SK-N-SH (cell line): ENCODE measurements around the gene HOXC13. TPM values are rescaled to one million over a fixed set of nuclear protein-coding genes. Genes with fewer than 3 reads are reported as not detected.

Source experiments
- CTCF ChIA-PET: fragments of 300-600, 350-600 bp; formaldehyde crosslinking; extraction: SDS; loops from one replicate; lab custom pipeline; 2021; lab: Yijun Ruan, JAX
- POLR2A ChIA-PET: fragments of 350-600 bp; sonication (Branson Sonifier 250); formaldehyde crosslinking; extraction: SDS; loops from one replicate; lab custom pipeline; 2020; ENCODE audit warnings: antibody characterized with exemption, inconsistent platforms; lab: Yijun Ruan, JAX
- DNase-seq: peaks from one replicate; pipeline ENCODE4 v3.0.0; 2012
- H2AFZ ChIP-seq: fragments of 200-600 bp; sonication (generic); 2 replicates; pipeline ENCODE4 v1.8.1; 2016; ENCODE audit warnings: antibody characterized with exemption, mild to moderate bottlenecking, low read depth
- H3F3A ChIP-seq: fragments of 200-600 bp; sonication (generic); replicated peaks from 2 replicates; pipeline ENCODE3; 2016; ENCODE audit warnings: antibody characterized with exemption, mild to moderate bottlenecking; ENCODE audit not compliant: insufficient read depth
- H3K27ac ChIP-seq, 2 experiments: fragments of 200-500 bp in 1 of 2; fragments of 200-600 bp in 1 of 2; sonication (Bioruptor generic) in 1 of 2; sonication (generic), shearing (Covaris generic) in 1 of 2; 2 replicates each; pipeline versions ENCODE4 v1.5.1 to v1.6.1; 2014 to 2016; ENCODE audit warnings: low read depth in 2 of 2, inconsistent platforms in 1 of 2, low read length in 1 of 2, mild to moderate bottlenecking in 1 of 2, mixed read lengths in 1 of 2
- H3K27me3 ChIP-seq: fragments of 200-600 bp; sonication (generic), shearing (Covaris generic); 2 replicates; pipeline ENCODE4 v1.6.1; 2016; ENCODE audit warnings: mixed run types; ENCODE audit not compliant: insufficient read depth
- H3K36me3 ChIP-seq, 2 experiments: fragments of 200-500 bp in 1 of 2; fragments of 200-600 bp in 1 of 2; sonication (Bioruptor generic) in 1 of 2; sonication (generic) in 1 of 2; replicated peaks in 1 of 2; 2 replicates each; pipeline versions ENCODE3 to v1.5.1; 2014 to 2016; ENCODE audit warnings: low read length in 1 of 2, mild to moderate bottlenecking in 1 of 2; ENCODE audit not compliant: insufficient read depth in 2 of 2, control insufficient read depth in 1 of 2
- H3K4me1 ChIP-seq, 2 experiments: fragments of 200-500 bp in 1 of 2; fragments of 200-600 bp in 1 of 2; sonication (Bioruptor generic) in 1 of 2; sonication (generic), shearing (Covaris generic) in 1 of 2; 2 replicates each; pipeline versions ENCODE4 v1.5.1 to v1.6.1; 2014 to 2016; ENCODE audit warnings: low read depth in 1 of 2, low read length in 1 of 2, mixed run types in 1 of 2; ENCODE audit not compliant: insufficient read depth in 2 of 2, control insufficient read depth in 1 of 2
- H3K4me2 ChIP-seq: fragments of 200-600 bp; sonication (generic), shearing (Covaris generic); 2 replicates; pipeline ENCODE4 v1.6.1; 2017; ENCODE audit warnings: mixed run types
- H3K4me3 ChIP-seq, 2 experiments: fragments of 200-500 bp in 1 of 2; fragments of 200-600 bp in 1 of 2; sonication (Bioruptor generic) in 1 of 2; sonication (generic), shearing (Covaris generic) in 1 of 2; 2 replicates each; pipeline versions ENCODE4 v1.5.1 to v1.8.1; 2014 to 2016; ENCODE audit warnings: low read depth in 2 of 2, inconsistent platforms in 1 of 2, low read length in 1 of 2, mild to moderate bottlenecking in 1 of 2, mixed read lengths in 1 of 2, moderate library complexity in 1 of 2
- H3K79me2 ChIP-seq: fragments of 200-600 bp; sonication (generic); 2 replicates; pipeline ENCODE4 v1.8.1; 2017; ENCODE audit warnings: mild to moderate bottlenecking; ENCODE audit not compliant: insufficient read depth
- H3K9ac ChIP-seq: fragments of 200-600 bp; sonication (generic); 2 replicates; pipeline ENCODE4 v1.6.1; 2017; ENCODE audit warnings: mixed run types
- H3K9me2 ChIP-seq: fragments of 200-600 bp; sonication (generic); 2 replicates; pipeline ENCODE4 v1.6.1; 2017; ENCODE audit warnings: mixed run types
- H3K9me3 ChIP-seq: fragments of 200-600 bp; sonication (generic); 2 replicates; pipeline ENCODE4 v1.6.1; 2017; ENCODE audit warnings: mixed run types, mild to moderate bottlenecking, moderate library complexity
- H4K20me1 ChIP-seq: fragments of 200-600 bp; sonication (generic); 2 replicates; pipeline ENCODE4 v1.6.1; 2017; ENCODE audit warnings: mild to moderate bottlenecking, mixed run types; ENCODE audit not compliant: insufficient read depth
- EP300 ChIP-seq, 2 experiments: IDR thresholded peaks; 2 replicates each; pipeline versions ENCODE4 v1.4.0 to v1.6.1; 2012; ENCODE audit warnings: borderline replicate concordance in 1 of 2, low read depth in 1 of 2, low read length in 1 of 2
- EZH2phosphoT487 ChIP-seq: fragments of 200-600 bp; sonication (generic); IDR thresholded peaks from 2 replicates; pipeline ENCODE4 v1.6.1; 2017; ENCODE audit warnings: low read depth, mixed run types, mild to moderate bottlenecking, antibody characterized with exemption, moderate library complexity, borderline replicate concordance
- MEF2A ChIP-seq: IDR thresholded peaks from 2 replicates; pipeline ENCODE4 v1.4.0; 2012; ENCODE audit warnings: low read depth, borderline replicate concordance
- NFIC ChIP-seq: IDR thresholded peaks from 2 replicates; pipeline ENCODE4 v1.4.0; 2012; ENCODE audit warnings: borderline replicate concordance
- RCOR1 ChIP-seq: fragments of 150-350 bp; IDR thresholded peaks from 2 replicates; pipeline ENCODE4 v1.6.1; 2017; ENCODE audit warnings: antibody characterized with exemption, low read length
- RXRA ChIP-seq: IDR thresholded peaks from 2 replicates; pipeline ENCODE4 v1.4.0; 2012; ENCODE audit warnings: low read depth, mild to moderate bottlenecking, borderline replicate concordance
- SIN3A ChIP-seq: IDR thresholded peaks from 2 replicates; pipeline ENCODE4 v1.6.1; 2012; ENCODE audit warnings: low read depth, mild to moderate bottlenecking, low read length, moderate library complexity, borderline replicate concordance
- TAF1 ChIP-seq: IDR thresholded peaks from 2 replicates; pipeline ENCODE4 v1.6.1; 2012; ENCODE audit warnings: low read depth, mild to moderate bottlenecking, low read length, moderate library complexity, borderline replicate concordance
- TCF12 ChIP-seq: IDR thresholded peaks from 2 replicates; pipeline ENCODE4 v1.4.0; 2012
- YY1 ChIP-seq: IDR thresholded peaks from 2 replicates; pipeline ENCODE4 v1.4.0; 2012; ENCODE audit warnings: low read depth, mild to moderate bottlenecking
- WGBS: methylation state at CpG from one replicate; pipeline ENCODE4 v1.1.6; 2017; ENCODE audit warnings: low lambda C conversion rate; 5-methylcytosine and 5-hydroxymethylcytosine counted together
- polyA plus RNA-seq, 3 experiments: library from polyadenylated mRNA; depleted of rRNA; stranded (reverse); fragments of >200 nt; gene quantifications; 2 replicates each; pipeline ENCODE4 v1.2.3, GENCODE V29; 2012
- TF ChIP-seq, protein P1 (sequence below): IDR thresholded peaks from 2 replicates; pipeline ENCODE4 v1.6.1; 2012; ENCODE audit warnings: mild to moderate bottlenecking, low read depth, low read length, moderate library complexity
- TF ChIP-seq, protein P2 (sequence below): IDR thresholded peaks from 2 replicates; pipeline ENCODE4 v1.4.0; 2012; ENCODE audit warnings: low read depth, borderline replicate concordance

HOXC13 gene
- polyA plus RNA-seq, 1 of the 3 experiments (the other 2 are of a cell fraction): not detected

DNA sequence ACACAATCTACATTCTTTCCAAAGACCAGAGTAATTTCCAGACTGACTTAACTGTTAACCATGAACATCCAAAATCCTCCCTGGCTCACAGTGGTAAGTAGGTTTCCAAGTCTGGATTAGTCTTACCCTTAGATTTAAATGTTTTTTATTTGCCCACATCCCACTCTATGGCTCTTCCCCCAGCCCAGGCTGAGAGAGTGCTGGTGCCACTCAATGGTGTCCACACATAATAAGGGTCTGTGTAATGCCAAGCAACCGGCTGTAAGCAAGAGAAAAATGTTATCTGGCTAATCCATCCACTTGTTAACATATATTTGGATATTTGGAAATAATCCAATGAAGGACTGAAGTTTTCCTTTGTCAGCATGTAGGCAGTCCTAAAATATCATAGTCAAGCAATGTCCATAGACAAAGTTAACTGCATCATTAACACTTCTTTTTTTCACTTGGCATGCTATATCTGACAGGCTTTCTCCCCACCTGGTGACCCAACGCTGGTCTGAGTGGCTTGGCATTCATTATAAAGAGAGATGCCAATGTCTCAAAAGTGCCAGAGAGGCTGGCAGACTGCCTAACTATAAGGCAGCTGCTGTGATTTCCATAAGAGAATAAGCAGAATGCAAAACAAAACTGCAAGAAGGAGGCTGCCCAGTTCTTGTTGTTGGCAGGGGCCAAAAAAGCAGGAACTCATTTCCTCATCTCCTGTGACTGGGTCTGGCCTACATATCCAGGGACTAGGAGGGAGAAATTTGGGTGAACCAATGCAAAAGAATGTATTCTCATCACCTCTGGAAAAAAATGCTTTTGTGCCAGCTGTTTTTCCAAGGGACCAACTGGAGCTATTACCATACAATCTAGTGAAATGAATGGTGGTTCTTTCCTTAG is 13.9 kb upstream of the HOXC13 start:
- DNase-seq: no peak
- Histone ChIP-seq H3K79me2 (no peaks in the 10 kb centered on the region), H4K20me1 (no peaks in the 10 kb centered on the region), H3K9me2 (no peaks in the 10 kb centered on the region), H3K4me2 (no peak overlapping the region), H3F3A (no peaks in the 10 kb centered on the region), H3K9me3 (no peaks in the 10 kb centered on the region), H3K36me3 (no peaks in the 10 kb centered on the region), H3K9ac (no peak overlapping the region), H3K4me3 (no peak overlapping the region), H3K27ac (no peak overlapping the region), H2AFZ (no peak overlapping the region), H3K4me1 (no peaks in the 10 kb centered on the region), H3K27me3 (peaks cover 69% of the 10 kb centered on the region)
- POLR2A ChIA-PET: no interaction called here
- CTCF ChIA-PET: interaction anchor here (1.5 to 1.7 kb wide), 2 partner anchors 14 to 16 kb away, joined by 4 to 5 read pairs; partner anchors contain the start of gene HOXC13
- 5% methylated on average over 2 of the region's 2 CpGs for WGBS
- TF ChIP-seq NFIC (no peak), YY1 (no peak), MEF2A (no peak), TAF1 (no peak)
- TF ChIP-seq, protein P1, sequence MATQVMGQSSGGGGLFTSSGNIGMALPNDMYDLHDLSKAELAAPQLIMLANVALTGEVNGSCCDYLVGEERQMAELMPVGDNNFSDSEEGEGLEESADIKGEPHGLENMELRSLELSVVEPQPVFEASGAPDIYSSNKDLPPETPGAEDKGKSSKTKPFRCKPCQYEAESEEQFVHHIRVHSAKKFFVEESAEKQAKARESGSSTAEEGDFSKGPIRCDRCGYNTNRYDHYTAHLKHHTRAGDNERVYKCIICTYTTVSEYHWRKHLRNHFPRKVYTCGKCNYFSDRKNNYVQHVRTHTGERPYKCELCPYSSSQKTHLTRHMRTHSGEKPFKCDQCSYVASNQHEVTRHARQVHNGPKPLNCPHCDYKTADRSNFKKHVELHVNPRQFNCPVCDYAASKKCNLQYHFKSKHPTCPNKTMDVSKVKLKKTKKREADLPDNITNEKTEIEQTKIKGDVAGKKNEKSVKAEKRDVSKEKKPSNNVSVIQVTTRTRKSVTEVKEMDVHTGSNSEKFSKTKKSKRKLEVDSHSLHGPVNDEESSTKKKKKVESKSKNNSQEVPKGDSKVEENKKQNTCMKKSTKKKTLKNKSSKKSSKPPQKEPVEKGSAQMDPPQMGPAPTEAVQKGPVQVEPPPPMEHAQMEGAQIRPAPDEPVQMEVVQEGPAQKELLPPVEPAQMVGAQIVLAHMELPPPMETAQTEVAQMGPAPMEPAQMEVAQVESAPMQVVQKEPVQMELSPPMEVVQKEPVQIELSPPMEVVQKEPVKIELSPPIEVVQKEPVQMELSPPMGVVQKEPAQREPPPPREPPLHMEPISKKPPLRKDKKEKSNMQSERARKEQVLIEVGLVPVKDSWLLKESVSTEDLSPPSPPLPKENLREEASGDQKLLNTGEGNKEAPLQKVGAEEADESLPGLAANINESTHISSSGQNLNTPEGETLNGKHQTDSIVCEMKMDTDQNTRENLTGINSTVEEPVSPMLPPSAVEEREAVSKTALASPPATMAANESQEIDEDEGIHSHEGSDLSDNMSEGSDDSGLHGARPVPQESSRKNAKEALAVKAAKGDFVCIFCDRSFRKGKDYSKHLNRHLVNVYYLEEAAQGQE: no peak

DNA sequence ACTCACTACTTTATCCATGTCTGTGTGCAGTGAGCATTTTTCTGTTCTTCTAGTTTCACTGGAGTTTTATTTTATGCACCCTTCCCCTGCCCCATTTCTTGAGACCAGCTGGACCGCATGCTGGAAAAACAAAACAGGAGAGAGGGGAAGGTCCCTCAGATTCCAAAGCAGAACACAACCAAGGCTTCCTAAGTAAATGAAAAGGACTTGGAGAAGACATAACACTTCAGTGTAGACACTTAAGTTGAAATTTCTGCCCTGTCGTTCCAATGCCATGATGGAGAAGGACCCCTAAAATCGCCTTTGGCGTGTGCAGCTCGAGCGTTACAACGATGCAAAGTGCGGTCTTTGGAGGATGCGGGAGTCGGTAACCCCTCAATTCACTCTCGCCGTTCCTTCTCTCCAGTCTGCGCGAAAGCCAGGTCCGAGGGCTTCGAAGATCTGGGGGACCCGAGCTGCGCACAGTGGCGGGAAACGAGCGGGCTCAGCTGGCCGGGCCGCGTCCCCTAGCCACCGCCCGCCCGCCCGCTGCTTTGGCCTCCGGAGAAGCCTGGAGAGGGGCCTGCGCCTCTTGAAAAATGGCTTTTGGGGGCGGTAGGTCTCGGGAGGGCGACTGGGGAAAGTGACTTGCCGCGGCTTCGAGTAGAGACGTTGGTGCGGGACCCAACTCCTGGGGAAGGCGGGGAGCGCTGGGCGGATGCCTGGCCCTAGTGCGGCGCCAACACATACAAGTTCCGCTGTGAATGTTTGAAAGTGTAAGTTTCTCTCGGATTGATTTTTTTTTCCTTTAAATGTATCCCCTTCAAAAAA is 11.2 kb upstream of the HOXC13 start:
- peaks cover 93% of the 10 kb centered on the region for H3K27me3 ChIP-seq
- H3K79me2 ChIP-seq: no peaks in the 10 kb centered on the region
- ChIA-PET POLR2A (no interaction called here), CTCF (interaction anchor here (1.2 kb wide), 1 partner anchor 288 kb away, joined by 4 read pairs; no protein-coding TSS in a partner anchor)
- H4K20me1 ChIP-seq: no peaks in the 10 kb centered on the region
- H2AFZ ChIP-seq: no peak overlapping the region
- DNase-seq: no peak
- H3K9me2 ChIP-seq: no peaks in the 10 kb centered on the region
- 35% methylated on average over 35 of the region's 45 CpGs for WGBS
- H3K4me1 ChIP-seq: no peaks in the 10 kb centered on the region
- H3K9me3 ChIP-seq: no peaks in the 10 kb centered on the region
- no peak overlapping the region for H3K27ac ChIP-seq
- H3K4me2 ChIP-seq: no peak overlapping the region
- no peak overlapping the region for H3K9ac ChIP-seq
- no peak overlapping the region for H3K4me3 ChIP-seq
- no peaks in the 10 kb centered on the region for H3F3A ChIP-seq
- no peaks in the 10 kb centered on the region for H3K36me3 ChIP-seq
- TF ChIP-seq EZH2phosphoT487 (no peak; the same call in 1 of the 2 replicates), EP300 (IDR thresholded peaks at IDR 0.05; ENCODE audit: borderline replicate concordance in 1 of 2, low read depth in 1 of 2, low read length in 1 of 2) (no peak), SIN3A (no peak), MEF2A (no peak), RXRA (no peak), TCF12 (no peak), YY1 (no peak), RCOR1 (no peak)
- TF ChIP-seq, protein P1: no peak
- TF ChIP-seq, protein P2, sequence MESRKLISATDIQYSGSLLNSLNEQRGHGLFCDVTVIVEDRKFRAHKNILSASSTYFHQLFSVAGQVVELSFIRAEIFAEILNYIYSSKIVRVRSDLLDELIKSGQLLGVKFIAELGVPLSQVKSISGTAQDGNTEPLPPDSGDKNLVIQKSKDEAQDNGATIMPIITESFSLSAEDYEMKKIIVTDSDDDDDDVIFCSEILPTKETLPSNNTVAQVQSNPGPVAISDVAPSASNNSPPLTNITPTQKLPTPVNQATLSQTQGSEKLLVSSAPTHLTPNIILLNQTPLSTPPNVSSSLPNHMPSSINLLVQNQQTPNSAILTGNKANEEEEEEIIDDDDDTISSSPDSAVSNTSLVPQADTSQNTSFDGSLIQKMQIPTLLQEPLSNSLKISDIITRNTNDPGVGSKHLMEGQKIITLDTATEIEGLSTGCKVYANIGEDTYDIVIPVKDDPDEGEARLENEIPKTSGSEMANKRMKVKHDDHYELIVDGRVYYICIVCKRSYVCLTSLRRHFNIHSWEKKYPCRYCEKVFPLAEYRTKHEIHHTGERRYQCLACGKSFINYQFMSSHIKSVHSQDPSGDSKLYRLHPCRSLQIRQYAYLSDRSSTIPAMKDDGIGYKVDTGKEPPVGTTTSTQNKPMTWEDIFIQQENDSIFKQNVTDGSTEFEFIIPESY: no peak
